Astrocyte (in vitro differentiated cells and primary cell): ENCODE measurements around the gene OSMR. TPM values are rescaled to one million over a fixed set of nuclear protein-coding genes. Genes with fewer than 3 reads are reported as not detected.

ENCODE experiments used
- DNase-seq: peaks from one replicate; pipeline ENCODE4 v3.0.0-alpha.2; 2010; ENCODE audit warnings: low read depth
- FAIRE-seq: peaks from 2 replicates; lab custom pipeline; 2011; peaks lifted over from hg19 to GRCh38; lab: Jason Lieb, UNC
- H2AFZ ChIP-seq: 2 replicates; pipeline ENCODE4 v1.6.0; 2012; ENCODE audit warnings: low read depth, low read length, inconsistent platforms
- H3K27ac ChIP-seq: 2 replicates; pipeline ENCODE4 v1.5.1; 2011; ENCODE audit warnings: low read depth, low read length, inconsistent platforms
- H3K27me3 ChIP-seq: 2 replicates; pipeline ENCODE4 v1.6.0; 2011; ENCODE audit warnings: low read length, inconsistent platforms; ENCODE audit not compliant: insufficient read depth
- H3K36me3 ChIP-seq: 2 replicates; pipeline ENCODE4 v1.5.1; 2011; ENCODE audit warnings: low read length, inconsistent platforms; ENCODE audit not compliant: insufficient read depth
- H3K4me1 ChIP-seq: 2 replicates; pipeline ENCODE4 v1.5.1; 2011; ENCODE audit warnings: low read length, inconsistent platforms; ENCODE audit not compliant: insufficient read depth
- H3K4me2 ChIP-seq: 2 replicates; pipeline ENCODE4 v1.6.0; 2012; ENCODE audit warnings: low read length, inconsistent platforms
- H3K4me3 ChIP-seq: 2 replicates; pipeline ENCODE4 v1.5.1; 2011; ENCODE audit warnings: low read depth, mild to moderate bottlenecking, low read length, inconsistent platforms; ENCODE audit not compliant: insufficient read depth
- H3K79me2 ChIP-seq: 2 replicates; pipeline ENCODE4 v1.6.0; 2012; ENCODE audit warnings: mild to moderate bottlenecking, low read length, inconsistent platforms; ENCODE audit not compliant: insufficient read depth
- H3K9ac ChIP-seq: 2 replicates; pipeline ENCODE4 v1.6.0; 2012; ENCODE audit warnings: mild to moderate bottlenecking, low read length, inconsistent platforms
- H3K9me3 ChIP-seq: 2 replicates; pipeline ENCODE4 v1.5.1; 2012; ENCODE audit warnings: low read depth, mild to moderate bottlenecking, low read length, inconsistent platforms; ENCODE audit not compliant: insufficient read depth
- H4K20me1 ChIP-seq: 2 replicates; pipeline ENCODE4 v1.6.0; 2012; ENCODE audit warnings: low read length, inconsistent platforms; ENCODE audit not compliant: insufficient read depth
- H3K27ac Mint-ChIP-seq: one replicate; pipeline ENCODE4 v1.8.0; 2021; ENCODE audit warnings: mild to moderate bottlenecking, mixed read lengths; ENCODE audit not compliant: unreplicated experiment
- H3K27me3 Mint-ChIP-seq: one replicate; pipeline ENCODE4 v1.8.0; 2021; ENCODE audit warnings: low read depth, mixed read lengths; ENCODE audit not compliant: unreplicated experiment
- H3K36me3 Mint-ChIP-seq: one replicate; pipeline ENCODE4 v1.8.0; 2021; ENCODE audit warnings: low read depth, mixed read lengths; ENCODE audit not compliant: unreplicated experiment
- H3K4me1 Mint-ChIP-seq: one replicate; pipeline ENCODE4 v1.8.0; 2021; ENCODE audit warnings: low read depth, mixed read lengths; ENCODE audit not compliant: unreplicated experiment
- H3K4me3 Mint-ChIP-seq: one replicate; pipeline ENCODE4 v1.8.0; 2021; ENCODE audit warnings: mild to moderate bottlenecking, moderate library complexity, mixed read lengths; ENCODE audit not compliant: unreplicated experiment
- H3K9me3 Mint-ChIP-seq: one replicate; pipeline ENCODE4 v1.8.0; 2021; ENCODE audit warnings: mild to moderate bottlenecking, mixed read lengths; ENCODE audit not compliant: unreplicated experiment
- EZH2 ChIP-seq: IDR thresholded peaks from 2 replicates; pipeline ENCODE4 v1.6.1; 2012; ENCODE audit warnings: mild to moderate bottlenecking, low read length, inconsistent platforms; ENCODE audit not compliant: insufficient read depth
- total RNA-seq: library from RNA; stranded (reverse); gene quantifications from 2 replicates; pipeline ENCODE4 v1.2.1, GENCODE V29; 2021
- TF ChIP-seq, protein P1 (sequence below): IDR thresholded peaks from 2 replicates; pipeline ENCODE4 v1.5.1; 2011; ENCODE audit warnings: low read depth, mild to moderate bottlenecking, inconsistent platforms, low read length, moderate library complexity; ENCODE audit not compliant: insufficient read depth

Gene OSMR
- total RNA-seq, 1 donor from 2014 or later = 38.6 TPM

DNA sequence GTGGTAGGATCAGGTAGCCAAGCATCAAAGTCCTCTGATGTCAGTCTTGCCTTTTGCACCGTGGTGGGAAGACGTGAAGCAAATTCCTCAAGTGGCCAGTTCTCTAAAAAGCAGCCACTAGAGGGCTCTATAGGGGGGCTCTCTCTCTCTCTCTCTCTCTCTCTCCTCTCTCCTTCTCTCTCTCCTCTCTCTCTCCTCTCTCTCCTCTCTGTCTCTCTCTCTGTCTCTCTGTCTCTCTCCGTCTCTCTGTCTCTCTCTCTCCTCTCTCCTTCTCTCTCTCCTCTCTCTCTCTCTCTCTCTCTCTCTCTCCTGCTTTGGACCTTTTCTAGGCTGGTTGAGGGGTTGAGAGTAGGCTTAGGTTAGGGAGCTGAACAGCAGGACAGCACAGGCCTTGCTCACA lies 13.9 kb upstream of the OSMR start:
- peaks cover 7% of the 10 kb centered on the region for H3K36me3 Mint-ChIP-seq
- peaks cover 8% of the 10 kb centered on the region for H3K4me1 Mint-ChIP-seq
- no peak overlapping the region for H3K27ac ChIP-seq
- no peaks in the 10 kb centered on the region for H3K9me3 ChIP-seq
- H3K27ac Mint-ChIP-seq = no peak overlapping the region
- no peaks in the 10 kb centered on the region for H3K27me3 Mint-ChIP-seq
- no peak overlapping the region for H3K4me3 ChIP-seq
- H3K36me3 ChIP-seq = no peaks in the 10 kb centered on the region
- no peak for FAIRE-seq
- no peak overlapping the region for H3K9ac ChIP-seq
- peaks cover 3% of the 10 kb centered on the region for H3K4me1 ChIP-seq
- TF ChIP-seq, protein P1, sequence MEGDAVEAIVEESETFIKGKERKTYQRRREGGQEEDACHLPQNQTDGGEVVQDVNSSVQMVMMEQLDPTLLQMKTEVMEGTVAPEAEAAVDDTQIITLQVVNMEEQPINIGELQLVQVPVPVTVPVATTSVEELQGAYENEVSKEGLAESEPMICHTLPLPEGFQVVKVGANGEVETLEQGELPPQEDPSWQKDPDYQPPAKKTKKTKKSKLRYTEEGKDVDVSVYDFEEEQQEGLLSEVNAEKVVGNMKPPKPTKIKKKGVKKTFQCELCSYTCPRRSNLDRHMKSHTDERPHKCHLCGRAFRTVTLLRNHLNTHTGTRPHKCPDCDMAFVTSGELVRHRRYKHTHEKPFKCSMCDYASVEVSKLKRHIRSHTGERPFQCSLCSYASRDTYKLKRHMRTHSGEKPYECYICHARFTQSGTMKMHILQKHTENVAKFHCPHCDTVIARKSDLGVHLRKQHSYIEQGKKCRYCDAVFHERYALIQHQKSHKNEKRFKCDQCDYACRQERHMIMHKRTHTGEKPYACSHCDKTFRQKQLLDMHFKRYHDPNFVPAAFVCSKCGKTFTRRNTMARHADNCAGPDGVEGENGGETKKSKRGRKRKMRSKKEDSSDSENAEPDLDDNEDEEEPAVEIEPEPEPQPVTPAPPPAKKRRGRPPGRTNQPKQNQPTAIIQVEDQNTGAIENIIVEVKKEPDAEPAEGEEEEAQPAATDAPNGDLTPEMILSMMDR = peak; percentile 38
- no peak for TF ChIP-seq EZH2
- no peak overlapping the region for H3K4me3 Mint-ChIP-seq
- H3K9me3 Mint-ChIP-seq = no peaks in the 10 kb centered on the region
- peak; percentile 37 for DNase-seq
- H3K27me3 ChIP-seq = no peaks in the 10 kb centered on the region
- H2AFZ ChIP-seq = no peak overlapping the region
- H3K4me2 ChIP-seq = no peak overlapping the region
- peaks cover 5% of the 10 kb centered on the region for H3K79me2 ChIP-seq
- H4K20me1 ChIP-seq = peaks cover 15% of the 10 kb centered on the region

DNA sequence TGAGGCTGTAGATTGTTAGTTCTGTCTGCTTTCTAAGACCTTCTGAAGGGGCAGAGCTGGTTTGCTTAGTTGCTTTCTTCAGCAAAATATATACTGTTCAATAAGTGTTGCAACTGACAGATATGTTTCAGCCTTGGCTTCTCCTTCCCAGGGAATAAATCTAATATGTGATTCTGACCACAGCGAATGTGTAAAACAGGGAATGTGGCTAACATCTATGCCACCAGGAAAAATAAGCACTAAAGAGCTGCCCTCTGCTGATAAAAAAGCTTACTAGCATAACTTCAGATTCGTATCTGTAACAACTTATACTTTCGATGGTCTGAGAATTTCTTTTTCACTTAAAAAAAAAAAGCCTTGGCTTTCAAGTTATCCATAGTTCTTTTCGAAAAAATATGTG lies 13.0 kb upstream of the OSMR start:
- no peak overlapping the region for H3K27ac ChIP-seq
- H2AFZ ChIP-seq = no peak overlapping the region
- FAIRE-seq = no peak
- TF ChIP-seq, protein P1 = no peak
- no peak for TF ChIP-seq EZH2
- peaks cover 6% of the 10 kb centered on the region for H3K36me3 Mint-ChIP-seq
- H3K9me3 Mint-ChIP-seq = no peaks in the 10 kb centered on the region
- no peak overlapping the region for H3K4me3 Mint-ChIP-seq
- H3K4me3 ChIP-seq = no peak overlapping the region
- peaks cover 3% of the 10 kb centered on the region for H3K4me1 ChIP-seq
- no peaks in the 10 kb centered on the region for H3K27me3 Mint-ChIP-seq
- no peaks in the 10 kb centered on the region for H3K9me3 ChIP-seq
- H3K4me1 Mint-ChIP-seq = peaks cover 8% of the 10 kb centered on the region
- no peak overlapping the region for H3K9ac ChIP-seq
- H3K36me3 ChIP-seq = no peaks in the 10 kb centered on the region
- DNase-seq = no peak
- no peak overlapping the region for H3K4me2 ChIP-seq
- H3K27ac Mint-ChIP-seq = no peak overlapping the region
- H3K79me2 ChIP-seq = peaks cover 4% of the 10 kb centered on the region
- peaks cover 15% of the 10 kb centered on the region for H4K20me1 ChIP-seq
- H3K27me3 ChIP-seq = no peaks in the 10 kb centered on the region

DNA sequence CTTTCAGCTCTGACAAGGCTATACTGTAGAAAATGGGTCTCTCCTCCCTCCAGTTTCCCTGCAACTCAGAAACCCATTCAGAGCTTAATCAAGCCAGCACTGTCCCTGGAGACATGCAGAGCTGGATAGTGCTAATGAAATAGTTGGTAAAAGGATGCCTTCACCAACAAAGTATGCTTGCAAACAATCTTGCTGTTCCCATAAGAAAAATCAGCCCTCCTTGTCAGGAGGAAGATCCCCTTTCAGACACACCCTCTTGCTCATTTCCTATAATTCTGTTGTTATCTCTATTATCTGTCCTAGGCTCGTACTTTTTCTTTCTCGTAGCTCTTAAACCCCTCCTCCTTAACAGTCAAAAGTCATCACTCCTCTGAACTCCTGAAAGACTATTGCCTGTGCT lies 9.9 kb upstream of the OSMR start:
- Histone ChIP-seq H3K4me3 (no peak overlapping the region), H3K27ac (no peak overlapping the region), H3K36me3 (no peaks in the 10 kb centered on the region), H3K9me3 (no peaks in the 10 kb centered on the region), H3K4me2 (no peak overlapping the region), H3K9ac (no peak overlapping the region), H4K20me1 (peaks cover 12% of the 10 kb centered on the region), H3K79me2 (peaks cover 20% of the 10 kb centered on the region), H3K27me3 (no peaks in the 10 kb centered on the region), H2AFZ (no peak overlapping the region), H3K4me1 (peaks cover 3% of the 10 kb centered on the region)
- peaks cover 2% of the 10 kb centered on the region for H3K36me3 Mint-ChIP-seq
- no peaks in the 10 kb centered on the region for H3K27me3 Mint-ChIP-seq
- DNase-seq = peak; percentile 51
- H3K27ac Mint-ChIP-seq = peak overlapping the region; percentile 84
- no peak for TF ChIP-seq EZH2
- TF ChIP-seq, protein P1 = no peak
- H3K4me1 Mint-ChIP-seq = peaks cover 8% of the 10 kb centered on the region
- no peak for FAIRE-seq
- no peak overlapping the region for H3K4me3 Mint-ChIP-seq
- no peaks in the 10 kb centered on the region for H3K9me3 Mint-ChIP-seq
